B cell (primary cell): Measurements from ENCODE around the gene POLL. TPM values are rescaled to one million over a fixed set of nuclear protein-coding genes. Genes with fewer than 3 reads are reported as not detected.

Experiments used
- ATAC-seq: fragments of 200-7000 bp; cut with Tn5 transposase; one replicate; pipeline ENCODE4 v1.10.0; 2021; ENCODE audit warnings: low read depth, mild to moderate bottlenecking, moderate number of reproducible peaks, moderate library complexity
- CTCF ChIA-PET: fragments of 350-600 bp; sonication (Branson Sonifier 250); formaldehyde crosslinking; loops from one replicate; lab custom pipeline; 2021; ENCODE audit warnings: antibody characterized with exemption, inconsistent platforms; lab: Charles Lee
- POLR2A ChIA-PET: fragments of 350-600 bp; sonication (Branson Sonifier 250); formaldehyde crosslinking; loops from one replicate; lab custom pipeline; 2021; ENCODE audit warnings: antibody characterized with exemption; lab: Charles Lee
- DNase-seq: peaks from one replicate; pipeline ENCODE4 v3.0.0; 2013
- H2AFZ ChIP-seq: 2 replicates; pipeline ENCODE4 v1.6.1; 2012; ENCODE audit warnings: mild to moderate bottlenecking, low read depth, low read length; ENCODE audit not compliant: insufficient read depth, poor library complexity, severe bottlenecking
- H3K27ac ChIP-seq, 2 donors: 1 replicate in 1 of 2; 2 replicates in 1 of 2; pipeline ENCODE4 v1.5.1; 2012 to 2013; ENCODE audit warnings: low read length in 2 of 2, mild to moderate bottlenecking in 2 of 2, moderate library complexity in 1 of 2
- H3K27me3 ChIP-seq, 4 experiments: fragments of 200-600 bp in 1 of 4; sonication (generic) in 1 of 4; replicated peaks in 1 of 4; 1 replicate in 2 of 4; 2 replicates in 2 of 4; pipeline versions ENCODE4 v1.6.1 to v1.7.0; 2013 to 2016; ENCODE audit warnings: low read length in 3 of 4, mild to moderate bottlenecking in 2 of 4, mixed read lengths in 1 of 4, moderate library complexity in 1 of 4; ENCODE audit not compliant: insufficient read depth in 4 of 4, control insufficient read depth in 3 of 4; ENCODE audit errors: control extremely low read depth in 1 of 4
- H3K36me3 ChIP-seq, 2 experiments: replicated peaks in 1 of 2; 1 replicate in 1 of 2; 2 replicates in 1 of 2; pipeline versions ENCODE4 v1.6.1 to v1.7.1; 2013; ENCODE audit warnings: low read length in 1 of 2; ENCODE audit not compliant: insufficient read depth in 2 of 2, control insufficient read depth in 1 of 2; ENCODE audit errors: control extremely low read depth in 1 of 2, extremely low read depth in 1 of 2
- H3K4me1 ChIP-seq, 2 donors: fragments of 200-600 bp in 1 of 2; sonication (generic) in 1 of 2; 1 replicate in 1 of 2; 2 replicates in 1 of 2; pipeline versions ENCODE4 v1.5.1 to v1.6.1; 2013 to 2017; ENCODE audit warnings: low read length in 2 of 2; ENCODE audit not compliant: control insufficient read depth in 2 of 2, insufficient read depth in 2 of 2
- H3K4me2 ChIP-seq: replicated peaks from 2 replicates; pipeline ENCODE3; 2012; ENCODE audit warnings: mild to moderate bottlenecking, low read depth, low read length; ENCODE audit not compliant: poor library complexity, severe bottlenecking
- H3K4me3 ChIP-seq, 5 experiments: fragments of 200-600 bp in 1 of 5; sonication (generic) in 1 of 5; 1 replicate in 3 of 5; 2 replicates in 2 of 5; pipeline versions ENCODE4 v1.5.1 to v1.7.0; 2011 to 2016; ENCODE audit warnings: low read length in 4 of 5, mild to moderate bottlenecking in 4 of 5, low read depth in 2 of 5, control low read depth in 1 of 5, moderate library complexity in 1 of 5; ENCODE audit not compliant: insufficient read depth in 1 of 5; ENCODE audit errors: control extremely low read depth in 1 of 5, extremely low read depth in 1 of 5
- H3K79me2 ChIP-seq: fragments of 200-600 bp; sonication (generic); one replicate; pipeline ENCODE4 v1.6.0; 2016; ENCODE audit warnings: low read length; ENCODE audit not compliant: control insufficient read depth, insufficient read depth
- H3K9ac ChIP-seq: fragments of 200-600 bp; sonication (generic); 2 replicates; pipeline ENCODE4 v1.6.1; 2017; ENCODE audit warnings: mild to moderate bottlenecking, low read length, moderate library complexity
- H3K9me3 ChIP-seq, 3 donors: one replicate each; pipeline versions ENCODE4 v1.6.1 to v1.7.1; 2013; ENCODE audit warnings: low read length in 2 of 3; ENCODE audit not compliant: control insufficient read depth in 2 of 3, insufficient read depth in 1 of 3; ENCODE audit errors: control extremely low read depth in 1 of 3
- H4K20me1 ChIP-seq: 2 replicates; pipeline ENCODE4 v1.6.0; 2012; ENCODE audit warnings: mild to moderate bottlenecking, low read length; ENCODE audit not compliant: insufficient read depth, control insufficient read depth, poor library complexity, severe bottlenecking
- H3K27ac Mint-ChIP-seq: one replicate; pipeline ENCODE4 v1.8.0; 2021; ENCODE audit warnings: mixed read lengths
- H3K27me3 Mint-ChIP-seq: one replicate; pipeline ENCODE4 v1.8.0; 2021; ENCODE audit warnings: mixed read lengths
- H3K4me1 Mint-ChIP-seq: one replicate; pipeline ENCODE4 v1.8.0; 2021; ENCODE audit warnings: mixed read lengths
- H3K4me3 Mint-ChIP-seq: one replicate; pipeline ENCODE4 v1.8.0; 2021; ENCODE audit warnings: mixed read lengths
- H3K9me3 Mint-ChIP-seq: one replicate; pipeline ENCODE4 v1.8.0; 2022; ENCODE audit warnings: mixed read lengths; ENCODE audit not compliant: insufficient read depth
- EZH2 ChIP-seq: IDR thresholded peaks from 2 replicates; pipeline ENCODE4 v1.6.1; 2012; ENCODE audit warnings: borderline replicate concordance, low read depth, mild to moderate bottlenecking, moderate library complexity, low read length; ENCODE audit not compliant: insufficient read depth, poor library complexity, severe bottlenecking
- WGBS: methylation state at CpG from one replicate; pipeline ENCODE4 v1.1.5; 2013; ENCODE audit warnings: missing lambda C conversion rate; ENCODE audit not compliant: insufficient coverage; 5-methylcytosine and 5-hydroxymethylcytosine counted together
- intact Hi-C: fragments of 100-400 bp; cut with micrococcal nuclease; formaldehyde crosslinking; loops from one replicate; pipeline ENCODE4 v1.10.0; 2022
- polyA plus RNA-seq: library from polyadenylated mRNA; depleted of rRNA; stranded (reverse); fragments of >200 nt; gene quantifications from 2 replicates; pipeline ENCODE4 v1.2.3, GENCODE V29; 2012
- total RNA-seq, 2 donors: library from RNA; stranded (reverse); fragments of 120-200 nt in 1 of 2; gene quantifications; 1 replicate in 1 of 2; 2 replicates in 1 of 2; pipeline versions ENCODE4 v1.2.3 to v1.2.4, GENCODE V29; 2013 to 2022
- TF ChIP-seq, protein P1 (sequence below): fragments of 200-600 bp; IDR thresholded peaks from one replicate; pipeline ENCODE4 v1.8.0; 2022; ENCODE audit warnings: antibody characterized with exemption, mild to moderate bottlenecking

The POLL gene
- total and polyA plus RNA-seq, 2 donors (not counting 1 experiment from before 2014, with no cell fraction given), result 46.0 to 46.7 TPM

DNA sequence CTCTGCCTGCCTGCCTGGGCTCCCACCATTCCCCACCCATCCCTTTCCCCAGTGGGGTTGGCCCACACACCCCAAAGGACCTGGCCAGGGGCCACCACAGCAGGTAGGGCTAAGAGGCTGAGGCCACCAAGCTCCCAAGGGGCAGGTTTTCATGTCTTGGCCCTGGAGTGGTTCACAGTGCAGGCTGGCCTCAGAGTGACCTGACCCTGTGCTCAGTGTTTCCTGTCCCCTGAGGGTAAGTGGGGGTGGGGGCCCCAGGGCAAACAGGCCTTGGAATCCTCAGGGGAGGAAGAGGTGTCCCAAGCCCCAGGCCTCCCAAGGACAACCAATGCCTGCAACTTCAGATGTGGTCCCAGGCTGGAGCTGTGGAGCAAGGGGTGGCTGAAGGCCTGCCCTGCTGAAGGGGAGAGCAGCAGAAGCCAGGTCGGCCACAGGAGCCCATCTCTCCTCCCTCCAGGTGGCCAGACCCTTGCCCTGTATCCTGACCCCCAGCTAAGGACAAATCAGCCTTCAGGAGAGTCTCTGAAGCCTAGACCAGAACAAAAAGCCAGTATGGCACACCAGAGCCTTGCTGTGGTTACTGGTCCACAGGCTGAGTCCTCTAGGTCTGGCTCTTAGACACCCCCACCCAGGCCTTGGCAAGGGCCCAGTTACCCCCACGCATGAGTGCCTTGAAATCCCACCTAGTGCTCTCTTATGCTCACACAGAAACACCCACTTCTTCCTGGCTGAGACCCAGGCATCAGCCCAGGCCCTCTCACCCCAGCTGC is 27.6 kb downstream of the POLL start:
- Histone ChIP-seq H3K27me3 (peaks cover 0 to 8% (median 3%) of the 10 kb centered on the region in 4 experiments), H2AFZ (no peak overlapping the region), H3K9me3 (no peaks in the 10 kb centered on the region), H3K27ac (no peak overlapping the region), H3K4me1 (no peaks in the 10 kb centered on the region), H3K36me3 (peaks cover 0 to 3% of the 10 kb centered on the region in 2 experiments), H3K4me2 (no peak overlapping the region), H3K79me2 (no peaks in the 10 kb centered on the region), H4K20me1 (no peaks in the 10 kb centered on the region), H3K4me3 (no peak overlapping the region), H3K9ac (no peak overlapping the region)
- TF ChIP-seq, protein P1, sequence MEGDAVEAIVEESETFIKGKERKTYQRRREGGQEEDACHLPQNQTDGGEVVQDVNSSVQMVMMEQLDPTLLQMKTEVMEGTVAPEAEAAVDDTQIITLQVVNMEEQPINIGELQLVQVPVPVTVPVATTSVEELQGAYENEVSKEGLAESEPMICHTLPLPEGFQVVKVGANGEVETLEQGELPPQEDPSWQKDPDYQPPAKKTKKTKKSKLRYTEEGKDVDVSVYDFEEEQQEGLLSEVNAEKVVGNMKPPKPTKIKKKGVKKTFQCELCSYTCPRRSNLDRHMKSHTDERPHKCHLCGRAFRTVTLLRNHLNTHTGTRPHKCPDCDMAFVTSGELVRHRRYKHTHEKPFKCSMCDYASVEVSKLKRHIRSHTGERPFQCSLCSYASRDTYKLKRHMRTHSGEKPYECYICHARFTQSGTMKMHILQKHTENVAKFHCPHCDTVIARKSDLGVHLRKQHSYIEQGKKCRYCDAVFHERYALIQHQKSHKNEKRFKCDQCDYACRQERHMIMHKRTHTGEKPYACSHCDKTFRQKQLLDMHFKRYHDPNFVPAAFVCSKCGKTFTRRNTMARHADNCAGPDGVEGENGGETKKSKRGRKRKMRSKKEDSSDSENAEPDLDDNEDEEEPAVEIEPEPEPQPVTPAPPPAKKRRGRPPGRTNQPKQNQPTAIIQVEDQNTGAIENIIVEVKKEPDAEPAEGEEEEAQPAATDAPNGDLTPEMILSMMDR, result no peak
- TF ChIP-seq EZH2, result no peak
- 73% methylated on average over 2 of the region's 2 CpGs for WGBS
- no peak overlapping the region for H3K4me3 Mint-ChIP-seq
- ChIA-PET POLR2A (no interaction called here), CTCF (interaction anchor here (1.7 kb wide), 1 partner anchor 11 kb away, joined by 7 read pairs; no protein-coding TSS in a partner anchor)
- no peaks in the 10 kb centered on the region for H3K9me3 Mint-ChIP-seq
- no peak overlapping the region for H3K27ac Mint-ChIP-seq
- intact Hi-C loops, result no loop called here
- peaks cover 25% of the 10 kb centered on the region for H3K27me3 Mint-ChIP-seq
- H3K4me1 Mint-ChIP-seq, result peaks cover 2% of the 10 kb centered on the region
- no peak for ATAC-seq
- no peak for DNase-seq

DNA sequence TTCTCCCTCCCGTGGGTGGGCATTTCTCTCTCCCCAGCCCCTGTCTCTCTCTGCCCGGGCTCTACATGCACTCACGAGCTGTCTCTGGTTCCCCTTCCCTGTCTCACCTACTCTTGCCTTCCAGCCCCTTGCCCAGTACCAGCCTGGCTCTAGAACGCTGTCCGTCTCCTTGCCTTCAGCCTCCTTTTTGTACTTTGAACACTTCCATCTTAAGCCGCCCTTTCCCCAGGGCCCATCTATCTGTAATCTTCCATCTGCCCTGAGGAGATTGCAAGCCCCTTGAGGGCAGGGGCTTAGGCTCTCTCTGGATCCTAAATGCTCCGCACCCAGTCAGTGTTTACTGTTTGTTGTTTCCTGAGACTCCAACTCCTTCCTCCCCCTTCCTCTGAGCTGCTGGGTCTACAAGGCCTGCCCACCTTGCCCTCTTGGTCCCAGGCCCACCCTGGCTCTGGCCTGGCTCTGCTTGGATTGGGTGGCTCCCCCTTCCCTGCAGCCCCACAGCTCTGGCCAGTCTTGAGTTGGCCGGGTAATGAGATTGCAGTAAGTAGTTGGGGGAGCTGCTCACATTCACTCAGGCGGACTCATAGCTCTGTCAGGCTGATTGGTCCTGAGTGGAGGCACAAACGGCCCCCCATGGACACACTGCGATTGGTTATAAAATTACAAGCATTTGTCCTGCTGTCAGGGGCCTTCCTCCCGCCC is 28.3 kb downstream of the POLL start:
- no peak for ATAC-seq
- TF ChIP-seq EZH2, result no peak
- TF ChIP-seq, protein P1, result no peak
- no peak overlapping the region for H3K27ac Mint-ChIP-seq
- H3K27me3 Mint-ChIP-seq, result peaks cover 18% of the 10 kb centered on the region
- Histone ChIP-seq H3K79me2 (no peaks in the 10 kb centered on the region), H2AFZ (no peak overlapping the region), H3K4me1 (no peaks in the 10 kb centered on the region), H3K4me2 (no peak overlapping the region), H3K36me3 (peaks cover 0 to 3% of the 10 kb centered on the region in 2 experiments), H3K27me3 (peaks cover 0 to 3% (median under 1%) of the 10 kb centered on the region in 4 experiments), H3K9ac (no peak overlapping the region), H3K4me3 (no peak overlapping the region), H3K9me3 (no peaks in the 10 kb centered on the region), H3K27ac (no peak overlapping the region), H4K20me1 (no peaks in the 10 kb centered on the region)
- H3K9me3 Mint-ChIP-seq, result no peaks in the 10 kb centered on the region
- H3K4me3 Mint-ChIP-seq, result no peak overlapping the region
- peaks cover 2% of the 10 kb centered on the region for H3K4me1 Mint-ChIP-seq
- intact Hi-C loops, result no loop called here
- POLR2A ChIA-PET, result no interaction called here
- 92% methylated on average over 11 of the region's 12 CpGs for WGBS
- no peak for DNase-seq
- CTCF ChIA-PET, result no interaction called here
